GM21576 (cell line): ENCODE measurements around the gene HJURP.
A peak's percentile ranks its signal among the peaks of the same experiment; 100 is the strongest.
"Not testable (repeated sequence)": the region's sequence is repeated elsewhere in the genome, so short reads cannot be mapped to it uniquely, and the experiment has no call there.

Experiments used
- ATAC-seq: cut with Tn5 transposase; IDR thresholded peaks from one replicate; pipeline ENCODE4 v1.9.1; 2021; ENCODE audit warnings: mild to moderate bottlenecking, moderate library complexity; ENCODE audit not compliant: unreplicated experiment

HJURP gene

GRCh38 chr2:233854241-233854981 is at the start of gene HJURP:
HJURP (minus strand) TSS chr2:233854535; CDS start chr2:233854500, 35 bp downstream.
- ATAC-seq = peak; percentile 94

GRCh38 chr2:233901884-233902283 is 47.5 kb upstream of the HJURP start:
- no peak for ATAC-seq

- no peak for ATAC-seq
Measured at GRCh38 chr2:233901367-233901766, 47.0 kb upstream of the HJURP start.

GRCh38 chr2:233896253-233896652 is 41.9 kb upstream of the HJURP start:
- ATAC-seq = not testable (repeated sequence)

- no peak for ATAC-seq
Measured at GRCh38 chr2:233892793-233893192, 38.5 kb upstream of the HJURP start.

GRCh38 chr2:233882353-233882752 is 28.0 kb upstream of the HJURP start:
- ATAC-seq = no peak

- ATAC-seq = not testable (repeated sequence)
Measured at GRCh38 chr2:233872125-233872524, 17.8 kb upstream of the HJURP start.

GRCh38 chr2:233871432-233871831 is 17.1 kb upstream of the HJURP start:
- ATAC-seq = no peak

- ATAC-seq = no peak
Measured at GRCh38 chr2:233867993-233868532, 13.7 kb upstream of the HJURP start, which contains the start of gene MSL3B. MSL3B (minus strand) TSS chr2:233868386.

GRCh38 chr2:233866479-233866878 is 12.1 kb upstream of the HJURP start:
- no peak for ATAC-seq

GRCh38 chr2:233865838-233866237 is 11.5 kb upstream of the HJURP start:
- no peak for ATAC-seq

GRCh38 chr2:233862261-233862768 is 8.0 kb upstream of the HJURP start:
- no peak for ATAC-seq

- no peak for ATAC-seq
Measured at GRCh38 chr2:233858331-233858730, 4.0 kb upstream of the HJURP start.

- no peak for ATAC-seq
Measured at GRCh38 chr2:233857511-233858141, 3.3 kb upstream of the HJURP start.

- ATAC-seq = no peak
Measured at GRCh38 chr2:233856184-233856583, 1.8 kb upstream of the HJURP start.

GRCh38 chr2:233855345-233855744 is 1.0 kb upstream of the HJURP start:
- ATAC-seq = no peak

- ATAC-seq = no peak
Measured at GRCh38 chr2:233853883-233854240, 473 bp downstream of the HJURP start.

- ATAC-seq = no peak
Measured at GRCh38 chr2:233853353-233853752, 982 bp downstream of the HJURP start.

GRCh38 chr2:233852056-233852455 is 2.3 kb downstream of the HJURP start:
- ATAC-seq = no peak

- ATAC-seq = no peak
Measured at GRCh38 chr2:233851169-233851568, 3.2 kb downstream of the HJURP start.

- no peak for ATAC-seq
Measured at GRCh38 chr2:233850745-233851144, 3.6 kb downstream of the HJURP start.
